ENCODE data around the gene HNRNPA3.

DNA sequence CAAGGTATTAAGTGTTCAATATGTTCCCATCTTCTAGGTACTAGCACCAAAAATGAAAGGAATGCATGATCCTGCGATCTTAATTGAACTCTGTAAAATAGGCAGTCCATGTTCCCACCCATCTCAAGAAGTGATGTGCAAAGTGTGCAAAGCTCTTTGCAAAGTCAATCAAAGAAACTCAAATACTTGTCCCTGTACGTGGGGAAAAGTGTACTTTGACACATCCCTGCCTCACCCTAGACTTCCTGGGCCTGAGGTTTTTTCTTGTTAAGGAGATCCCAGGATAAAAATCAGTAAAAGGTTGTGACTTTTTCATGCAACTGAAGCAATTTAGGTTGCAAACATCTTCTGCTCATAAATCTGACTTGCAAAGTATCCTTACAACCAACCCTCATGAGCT lies 25.3 kb downstream of the HNRNPA3 start:
- TF ChIP-seq, protein P1, sequence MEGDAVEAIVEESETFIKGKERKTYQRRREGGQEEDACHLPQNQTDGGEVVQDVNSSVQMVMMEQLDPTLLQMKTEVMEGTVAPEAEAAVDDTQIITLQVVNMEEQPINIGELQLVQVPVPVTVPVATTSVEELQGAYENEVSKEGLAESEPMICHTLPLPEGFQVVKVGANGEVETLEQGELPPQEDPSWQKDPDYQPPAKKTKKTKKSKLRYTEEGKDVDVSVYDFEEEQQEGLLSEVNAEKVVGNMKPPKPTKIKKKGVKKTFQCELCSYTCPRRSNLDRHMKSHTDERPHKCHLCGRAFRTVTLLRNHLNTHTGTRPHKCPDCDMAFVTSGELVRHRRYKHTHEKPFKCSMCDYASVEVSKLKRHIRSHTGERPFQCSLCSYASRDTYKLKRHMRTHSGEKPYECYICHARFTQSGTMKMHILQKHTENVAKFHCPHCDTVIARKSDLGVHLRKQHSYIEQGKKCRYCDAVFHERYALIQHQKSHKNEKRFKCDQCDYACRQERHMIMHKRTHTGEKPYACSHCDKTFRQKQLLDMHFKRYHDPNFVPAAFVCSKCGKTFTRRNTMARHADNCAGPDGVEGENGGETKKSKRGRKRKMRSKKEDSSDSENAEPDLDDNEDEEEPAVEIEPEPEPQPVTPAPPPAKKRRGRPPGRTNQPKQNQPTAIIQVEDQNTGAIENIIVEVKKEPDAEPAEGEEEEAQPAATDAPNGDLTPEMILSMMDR (IDR thresholded peaks at IDR 0.05; ENCODE audit: insufficient read depth, low read length, poor library complexity, severe bottlenecking), result no peak
- no peak for TF ChIP-seq EZH2phosphoT487 (conservative IDR thresholded peaks at IDR 0.05; ENCODE audit: low read length)
